GM19452 (cell line): Measurements from ENCODE around the gene MTMR2.
"Not testable (repeated sequence)": the region's sequence is repeated elsewhere in the genome, so short reads cannot be mapped to it uniquely, and the experiment has no call there.

ENCODE experiments used
- ATAC-seq: cut with Tn5 transposase; IDR thresholded peaks from one replicate; pipeline ENCODE4 v1.9.1; 2021; ENCODE audit not compliant: unreplicated experiment

MTMR2 gene

DNA sequence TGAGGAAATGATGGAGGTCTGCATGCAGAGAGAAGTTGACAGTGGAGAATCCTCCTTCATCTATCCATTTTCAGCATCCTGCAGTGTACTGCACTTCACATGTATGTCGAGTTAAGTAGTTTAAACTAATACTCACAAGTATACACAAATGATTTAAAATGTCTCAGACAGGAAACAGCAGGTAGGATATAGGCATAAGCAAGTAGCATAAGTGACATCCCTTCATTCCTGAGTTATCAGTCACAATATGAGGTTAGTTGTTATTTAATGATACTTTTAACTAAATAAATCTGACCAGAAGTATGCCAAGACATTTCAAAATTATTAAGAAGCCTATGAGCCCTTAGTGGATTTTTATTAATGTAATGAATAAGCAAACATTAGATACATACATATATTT is 37.4 kb downstream of the MTMR2 start:
- ATAC-seq = no peak

DNA sequence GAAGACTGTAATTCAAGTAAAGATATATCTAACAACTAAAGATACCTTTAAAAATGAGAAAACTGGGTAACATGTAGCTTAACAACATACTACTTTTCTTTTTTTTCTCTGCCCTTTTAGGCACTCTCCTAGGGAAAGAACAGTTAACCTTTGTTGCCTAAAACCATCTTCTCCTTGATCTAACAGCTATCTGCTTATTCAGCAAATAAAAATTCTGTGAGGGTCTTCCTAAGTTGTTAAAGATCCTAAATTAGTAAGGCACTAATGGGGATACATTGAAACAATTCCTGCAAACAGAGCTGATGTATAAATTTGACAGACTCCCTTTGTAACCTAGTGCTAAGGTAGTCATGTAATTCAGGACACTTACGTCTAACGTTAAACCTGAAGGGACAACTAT is 39.1 kb downstream of the MTMR2 start:
- ATAC-seq = no peak

DNA sequence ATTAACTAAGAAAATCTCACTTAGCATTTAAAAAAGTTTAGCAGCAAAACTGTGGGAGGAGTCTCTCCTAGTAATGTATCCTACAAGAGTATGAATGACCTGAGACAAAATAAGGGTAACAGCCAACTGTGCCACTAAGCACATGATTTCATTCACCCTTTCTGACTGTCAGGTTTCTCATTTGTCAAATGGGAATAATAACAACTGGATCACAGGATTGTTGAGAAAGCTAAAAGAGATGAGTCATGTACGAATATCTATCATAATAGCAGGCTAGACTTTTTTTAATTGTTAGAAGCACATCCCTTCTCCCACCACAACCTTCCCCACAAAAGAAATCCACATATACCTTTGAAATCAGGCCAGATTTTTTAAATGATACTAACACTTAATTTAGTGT is 39.5 kb downstream of the MTMR2 start:
- ATAC-seq = no peak

DNA sequence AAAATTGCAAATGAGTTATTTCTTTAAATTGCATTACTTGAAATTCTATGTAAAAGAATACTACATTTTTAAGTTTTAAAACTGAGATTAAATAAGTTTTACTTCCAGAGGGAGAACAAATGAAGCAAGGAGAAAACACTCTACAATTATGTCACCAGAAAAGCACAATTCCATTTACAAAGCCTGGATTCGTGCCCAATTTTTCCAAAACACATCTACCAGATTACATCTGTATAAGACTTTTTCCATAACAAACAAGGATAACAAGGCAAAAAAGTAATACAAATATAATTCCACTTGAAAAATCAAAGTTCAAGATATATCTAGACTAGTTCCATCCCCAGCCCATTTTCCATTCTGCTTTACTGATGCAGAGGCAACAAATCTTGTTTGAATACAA is 40.5 kb downstream of the MTMR2 start:
- ATAC-seq = no peak

DNA sequence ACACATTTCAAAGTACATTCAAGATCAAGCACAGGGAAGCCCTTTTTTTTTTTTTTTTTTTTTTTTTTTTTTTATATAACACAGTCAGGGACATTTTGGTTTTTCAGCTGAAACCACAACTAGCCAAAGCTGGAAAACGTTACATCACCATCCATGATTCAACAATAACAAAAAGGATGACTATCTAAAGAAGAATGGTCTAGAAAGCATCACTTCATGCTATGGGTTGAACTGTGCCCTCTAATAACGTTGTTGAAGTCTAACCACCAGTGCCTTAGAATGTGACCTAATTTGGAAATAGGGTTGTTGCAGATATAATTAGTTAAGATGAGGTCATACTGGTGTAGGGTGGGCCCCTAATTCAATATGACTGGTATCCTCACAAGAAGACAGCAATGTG is 46.6 kb downstream of the MTMR2 start:
- no peak for ATAC-seq

DNA sequence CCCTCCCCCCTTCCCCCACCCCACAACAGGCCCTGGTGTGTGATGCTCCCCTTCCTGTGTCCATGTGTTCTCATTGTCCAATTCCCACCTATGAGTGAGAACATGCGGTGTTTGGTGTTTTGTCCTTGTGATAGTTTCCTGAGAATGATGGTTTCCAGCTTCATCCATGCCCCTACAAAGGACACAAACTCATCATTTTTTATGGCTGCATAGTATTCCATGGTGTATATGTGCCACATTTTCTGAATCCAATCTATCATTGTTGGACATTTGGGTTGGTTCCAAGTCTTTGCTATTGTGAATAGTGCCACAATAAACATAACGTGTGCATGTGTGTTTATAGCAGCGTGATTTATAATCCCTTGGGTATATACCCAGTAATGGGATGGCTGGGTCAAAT is 53.0 kb downstream of the MTMR2 start:
- not testable (repeated sequence) for ATAC-seq

DNA sequence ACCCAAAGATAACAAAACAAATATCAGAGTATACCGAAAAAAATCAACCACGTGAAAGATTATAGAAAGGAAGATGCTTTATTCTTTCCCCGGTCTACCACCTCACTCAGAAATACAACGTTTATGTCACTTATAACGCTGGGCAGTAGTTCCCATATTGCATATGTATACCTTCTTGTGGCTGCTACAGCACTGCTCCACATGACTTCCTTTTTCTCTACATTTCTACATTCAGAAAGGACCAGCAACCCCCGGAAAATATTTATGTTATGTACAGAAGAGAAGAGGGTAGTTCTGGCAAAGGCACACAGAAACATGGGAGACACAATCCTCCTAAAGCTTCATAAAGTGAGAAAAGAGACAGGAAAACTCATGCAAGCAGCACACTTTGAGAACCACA is 56.8 kb downstream of the MTMR2 start:
- ATAC-seq = no peak

DNA sequence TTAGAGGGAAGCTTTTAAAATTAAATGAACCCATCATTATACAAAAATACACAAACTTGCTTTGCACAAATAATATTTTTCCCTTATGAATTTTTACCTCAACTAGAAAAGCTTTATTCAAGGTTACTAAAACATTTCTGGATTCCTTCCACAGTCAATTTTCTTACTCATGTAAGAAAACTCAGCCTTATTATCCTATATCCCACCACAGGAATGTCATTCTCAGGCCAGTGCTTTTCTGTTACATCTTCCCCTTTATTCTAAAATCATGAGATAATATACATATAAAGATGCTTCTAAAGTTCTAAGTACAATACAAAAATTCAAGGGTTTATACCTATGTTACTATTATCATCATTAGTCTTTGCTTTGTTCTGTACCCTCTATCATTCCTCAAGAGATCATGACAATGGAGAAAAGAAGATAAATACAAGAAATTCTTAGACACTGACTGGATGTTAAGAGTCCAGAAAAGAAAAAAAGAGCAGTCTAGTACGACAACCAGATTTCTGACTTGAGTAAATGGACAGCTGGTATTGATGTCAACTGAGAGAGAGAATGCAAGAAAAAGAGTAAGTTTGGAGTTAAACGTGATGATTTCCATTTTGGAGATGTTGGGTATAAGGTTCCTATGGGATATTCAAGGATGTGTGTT is 60.3 kb downstream of the MTMR2 start:
- ATAC-seq = no peak

DNA sequence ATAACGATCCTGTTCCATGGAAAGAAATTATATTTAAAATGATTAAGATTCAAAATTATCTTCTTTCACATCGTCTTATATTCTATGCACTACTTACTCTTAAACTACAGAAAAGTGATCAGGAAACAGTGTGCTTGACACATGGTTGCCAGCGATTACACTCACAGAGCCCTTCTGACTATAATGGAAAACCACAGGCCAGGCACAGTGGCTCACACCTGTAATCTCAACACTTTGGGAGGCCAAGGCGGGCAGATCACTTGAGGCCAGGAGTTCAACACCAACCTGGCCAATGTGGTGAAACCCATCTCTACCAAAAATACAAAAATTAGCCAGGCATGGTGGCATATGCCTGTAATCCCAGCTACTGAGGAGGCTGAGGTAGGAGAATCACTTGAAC is 63.9 kb downstream of the MTMR2 start:
- not testable (repeated sequence) for ATAC-seq

DNA sequence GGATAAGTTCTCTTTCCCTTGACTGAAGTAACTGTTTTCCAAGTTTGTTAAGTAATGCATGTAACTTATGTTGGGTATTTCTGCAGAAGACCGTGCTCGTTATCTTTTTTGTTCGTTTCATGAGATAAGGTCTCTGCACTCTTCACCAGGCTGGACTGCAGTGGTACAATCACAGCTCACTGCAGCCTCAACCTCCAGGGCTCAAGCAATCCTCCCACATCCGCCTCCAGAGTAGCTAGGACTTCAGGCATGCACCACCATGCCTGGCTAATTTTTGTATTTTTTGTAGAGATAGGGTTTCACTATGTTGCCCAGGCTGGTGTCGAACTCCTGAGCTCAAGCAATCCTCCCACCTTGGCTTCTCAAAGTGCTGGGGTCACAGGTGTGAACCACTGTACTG is 69.5 kb downstream of the MTMR2 start:
- ATAC-seq = not testable (repeated sequence)

DNA sequence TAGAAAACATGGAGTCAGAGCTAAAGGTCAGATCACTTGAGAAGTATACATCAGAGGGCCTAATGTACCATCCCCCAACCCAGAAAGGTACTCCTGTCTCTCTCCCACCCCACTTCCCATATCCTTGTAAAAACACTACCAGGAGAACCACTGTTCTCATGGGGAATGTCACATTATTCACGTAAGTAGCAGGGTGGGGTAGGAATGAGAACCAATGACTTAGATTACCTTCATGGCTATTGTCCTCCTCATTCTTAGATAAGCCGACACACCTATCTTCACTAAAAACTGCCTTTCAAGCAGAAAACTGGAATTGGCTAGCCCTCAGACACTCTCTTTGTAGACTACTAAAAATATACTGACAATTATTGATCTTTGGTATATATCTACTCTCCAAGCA is 70.0 kb downstream of the MTMR2 start:
- ATAC-seq = no peak

DNA sequence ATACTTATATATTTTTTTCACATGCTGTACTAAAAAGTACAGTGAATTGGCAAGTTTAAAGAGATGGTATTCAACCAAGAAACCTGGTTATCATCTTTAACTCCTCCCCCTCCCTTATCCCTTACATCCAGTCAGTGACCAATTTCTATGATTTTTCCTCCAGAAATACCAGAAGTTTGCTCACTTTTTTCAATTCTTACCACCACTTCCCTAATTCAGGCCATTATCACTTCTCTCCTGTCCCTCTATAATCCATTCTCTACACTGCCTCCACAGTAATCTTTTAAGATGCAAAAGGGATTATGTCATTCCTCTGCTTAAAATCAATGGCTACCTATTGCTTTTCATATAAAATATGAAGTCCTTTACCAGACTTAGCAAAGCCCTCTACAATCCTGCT is 70.8 kb downstream of the MTMR2 start:
- ATAC-seq = no peak

DNA sequence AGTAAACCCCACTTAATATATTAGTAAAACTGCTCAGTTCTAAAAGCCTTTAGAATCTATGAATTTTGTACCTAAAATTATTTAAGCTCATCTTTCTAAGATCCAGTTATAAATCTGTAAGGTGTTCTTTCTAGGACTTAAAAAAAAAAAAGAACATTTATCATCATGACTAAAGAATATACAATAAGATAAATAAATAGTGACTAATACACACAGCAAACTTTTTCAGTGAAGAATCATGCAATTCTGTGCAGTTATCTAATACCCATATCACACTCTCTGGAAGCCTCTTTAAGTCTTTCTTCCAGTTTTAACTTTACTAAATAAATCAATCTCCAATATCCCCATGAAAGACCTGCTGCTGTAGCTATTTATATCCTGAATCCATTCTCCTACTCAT is 73.8 kb downstream of the MTMR2 start:
- ATAC-seq = no peak

DNA sequence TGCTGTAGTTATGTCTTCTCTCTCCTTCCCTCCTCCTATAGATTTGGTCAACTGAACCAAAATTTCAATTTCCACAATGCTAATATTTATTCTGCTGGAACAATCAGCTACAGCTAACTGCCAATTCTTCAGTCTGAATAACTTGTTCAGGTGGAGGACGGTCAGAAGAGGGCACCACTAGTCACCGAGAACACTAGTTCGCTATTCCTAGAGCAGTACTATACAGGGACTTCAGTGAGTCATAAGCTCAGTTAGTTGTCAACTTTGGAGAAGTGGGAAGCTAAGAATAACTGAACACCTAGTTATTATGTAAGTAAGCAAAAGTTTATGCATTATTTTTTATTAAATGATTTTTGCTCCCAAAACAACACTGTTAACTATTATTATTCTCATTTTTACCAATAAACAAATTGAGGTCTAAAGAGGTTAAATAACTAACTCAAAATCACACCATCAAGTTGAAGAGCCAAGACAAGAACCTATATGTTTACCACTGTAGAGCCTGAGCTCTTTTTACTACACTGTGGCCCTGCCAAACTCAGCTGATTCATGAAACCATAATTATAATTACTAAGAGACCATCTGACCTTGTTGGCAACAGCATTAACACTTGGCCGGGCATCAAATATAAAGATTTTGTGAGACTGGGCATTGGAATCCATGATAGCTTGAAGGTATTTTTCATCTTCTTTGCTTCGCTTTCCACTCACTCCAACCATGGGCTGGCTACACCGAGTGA is 74.7 kb downstream of the MTMR2 start:
- ATAC-seq = peak; percentile 60

DNA sequence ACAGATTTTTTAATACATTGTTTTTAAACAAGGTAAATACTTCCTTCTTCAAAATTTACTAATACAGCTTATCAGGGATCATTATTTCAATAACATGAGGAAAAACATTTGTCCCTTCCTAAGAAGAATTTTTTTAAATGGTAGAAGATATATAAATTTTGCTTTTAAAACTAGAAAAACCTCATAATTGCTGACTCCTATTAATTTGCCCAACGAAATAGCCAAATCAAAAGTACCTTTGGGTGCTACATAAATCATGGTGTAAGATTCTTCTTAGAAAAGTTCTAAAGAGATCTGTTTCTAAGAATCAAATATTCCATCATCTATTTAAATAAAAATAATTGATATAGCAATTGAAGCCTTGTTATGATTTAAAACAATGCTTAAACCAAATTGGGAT is 78.7 kb downstream of the MTMR2 start:
- no peak for ATAC-seq

DNA sequence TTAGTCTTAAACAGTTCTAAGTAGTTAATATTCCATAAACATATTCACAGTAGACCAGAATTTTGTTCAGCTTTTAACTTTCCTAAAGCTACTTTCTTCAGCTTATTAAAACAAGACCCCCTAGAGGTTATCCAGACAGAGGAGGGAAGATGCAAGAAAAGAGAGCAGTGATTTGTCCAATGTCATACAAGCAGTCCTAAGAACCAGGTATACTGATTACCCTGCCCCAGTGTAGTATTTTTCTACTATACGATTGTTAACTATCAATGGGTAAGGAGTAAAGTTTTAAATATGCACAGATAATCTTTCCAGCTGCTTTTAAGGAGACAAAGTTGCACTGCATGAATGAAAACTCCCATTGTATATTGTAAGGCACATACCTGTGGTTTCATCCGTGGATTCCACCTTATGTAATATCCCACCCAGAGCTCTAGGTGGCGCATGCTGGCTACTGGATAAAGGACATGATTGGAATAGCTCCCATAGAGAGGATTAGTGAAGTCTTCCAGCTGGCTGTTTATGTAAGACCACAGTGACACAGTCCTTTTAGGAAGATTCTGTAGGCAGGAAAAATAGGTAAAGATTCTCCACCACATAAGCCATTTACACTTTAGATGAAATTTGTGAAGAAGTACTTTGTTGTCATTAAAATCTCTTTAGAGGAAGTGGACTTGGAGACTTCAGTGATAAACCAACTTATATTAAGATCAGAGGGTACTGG is 88.0 kb downstream of the MTMR2 start:
- ATAC-seq = peak; percentile 96

DNA sequence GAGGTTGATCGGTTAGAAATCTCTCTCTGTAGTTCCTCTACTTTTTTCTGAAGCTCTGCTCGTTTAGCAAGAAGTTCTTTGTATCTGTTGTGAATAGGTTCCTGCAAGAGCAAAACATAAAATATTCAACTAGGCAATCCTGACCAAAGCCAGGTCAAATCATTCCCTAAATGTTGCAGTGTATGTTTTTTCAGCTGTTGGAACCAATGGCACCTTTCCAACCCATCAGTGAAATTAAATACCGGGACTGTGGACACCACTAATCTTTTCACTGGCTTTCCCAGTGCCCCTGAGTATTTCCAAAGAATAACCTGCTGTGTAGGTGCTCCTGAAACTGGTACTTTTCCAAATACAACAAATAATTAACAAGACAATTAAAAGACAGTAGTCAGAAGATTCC is 88.6 kb downstream of the MTMR2 start:
- no peak for ATAC-seq

DNA sequence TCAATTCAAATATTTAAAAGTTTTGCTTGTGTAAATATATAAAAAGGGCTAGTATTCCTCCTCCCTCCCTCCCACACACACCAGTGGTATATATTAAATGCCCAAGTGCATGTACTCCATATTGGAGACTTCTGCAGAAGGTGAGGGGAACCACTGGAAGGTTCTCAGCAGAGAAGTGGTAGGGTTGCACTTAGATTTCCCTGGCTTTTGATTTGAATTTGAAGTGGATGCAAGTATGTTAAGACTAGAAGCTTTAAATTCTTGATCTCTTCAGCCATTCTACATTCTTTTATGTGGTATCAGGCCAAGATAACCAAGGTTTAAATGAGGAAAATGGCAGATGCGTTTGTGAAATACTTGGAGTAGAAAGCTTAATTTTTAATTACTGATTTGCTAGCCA is 90.5 kb downstream of the MTMR2 start:
- ATAC-seq = no peak

DNA sequence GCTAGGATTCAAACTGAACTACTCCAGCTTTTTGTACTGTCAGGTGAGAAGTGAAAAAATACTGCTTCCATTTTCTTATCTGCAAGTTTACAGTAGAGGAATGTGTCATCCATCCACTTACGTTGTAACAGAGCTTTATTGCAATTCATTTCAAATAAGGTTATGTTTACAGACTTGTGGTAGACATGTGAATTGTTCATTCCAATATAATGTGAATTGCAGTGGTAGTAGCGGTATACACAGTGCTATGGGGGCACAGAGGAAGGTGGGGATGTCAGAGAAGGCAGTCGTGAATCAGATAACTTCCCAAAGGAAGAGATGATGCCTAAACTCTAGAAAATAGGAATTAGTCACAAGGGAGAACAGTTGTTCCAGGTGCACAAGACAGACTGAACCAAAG is 91.1 kb downstream of the MTMR2 start:
- ATAC-seq = no peak

DNA sequence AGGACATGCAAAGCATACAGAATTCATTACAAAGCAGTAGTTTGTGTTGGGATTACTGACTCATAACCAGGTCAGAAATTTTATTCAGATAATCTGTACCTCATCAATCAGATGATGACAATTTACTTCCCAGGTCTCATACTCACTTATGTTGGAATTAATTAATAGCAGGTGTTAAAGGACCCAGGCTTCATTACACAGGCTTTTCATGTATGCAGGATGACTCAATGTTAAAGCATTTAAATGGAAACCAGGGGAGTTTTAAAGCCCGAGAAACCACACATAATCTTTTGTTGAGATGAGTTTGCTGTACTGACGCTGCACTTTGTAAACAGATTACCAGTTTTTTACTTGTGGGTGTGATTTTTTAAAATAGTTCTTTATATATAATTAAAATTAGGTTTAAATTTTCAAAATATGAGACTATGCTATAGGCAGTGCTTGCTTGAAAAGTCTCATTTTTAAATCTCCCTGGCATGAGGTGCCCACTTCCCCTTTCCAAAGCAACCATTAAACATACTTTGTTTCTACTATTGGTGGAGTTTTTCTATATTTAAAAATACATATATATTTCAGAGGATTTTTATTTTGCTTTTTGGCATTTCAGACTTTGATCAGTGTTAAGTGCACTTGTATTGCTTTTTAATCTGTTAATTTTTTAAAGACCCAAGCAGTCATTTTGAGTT is 92.6 kb downstream of the MTMR2 start:
- no peak for ATAC-seq

DNA sequence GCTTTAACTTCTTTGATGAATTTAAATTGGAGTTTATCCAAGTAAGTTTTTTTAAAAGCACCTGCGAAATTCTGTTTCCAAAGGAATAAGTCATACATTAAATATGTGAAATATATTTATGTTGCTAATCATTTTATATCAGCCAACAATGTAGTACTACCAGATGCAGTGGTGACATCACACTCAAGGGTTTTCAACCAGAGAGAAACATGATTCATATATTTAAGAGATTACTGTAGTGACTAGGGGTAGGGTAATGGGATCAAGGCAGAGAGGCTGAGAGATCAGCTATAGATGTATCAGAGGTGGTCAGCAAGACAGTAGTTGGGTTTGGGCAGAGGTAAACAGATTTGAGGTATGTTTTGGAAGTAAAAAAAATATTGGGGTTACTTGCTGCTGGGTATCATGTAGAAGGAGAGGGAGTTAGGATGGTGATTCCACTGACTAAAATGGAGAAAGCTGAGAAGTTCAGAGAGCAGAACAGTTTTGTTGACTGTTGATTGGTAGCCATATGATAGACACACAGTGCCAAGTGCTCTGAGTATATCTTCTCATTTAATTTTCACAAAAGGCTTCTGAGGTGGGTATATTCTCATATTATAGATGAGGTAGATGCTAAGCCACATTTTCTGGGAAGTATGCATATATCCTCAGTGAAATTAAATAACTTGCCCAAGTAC is 94.2 kb downstream of the MTMR2 start:
- ATAC-seq = no peak
